Stomach (tissue), 4 donors: ENCODE measurements around the gene FBXW7.

ENCODE experiments used
- CTCF ChIP-seq, 7 experiments: fragments of 450-650 bp in 4 of 7; fragments of 200-600 bp in 3 of 7; sonication (generic) in 3 of 7; IDR thresholded peaks; one replicate each; pipeline ENCODE4 v1.5.1; 2016 to 2019; ENCODE audit warnings: antibody characterized with exemption in 7 of 7, control low read depth in 2 of 7, mild to moderate bottlenecking in 1 of 7
- EP300 ChIP-seq: sonication (generic); formaldehyde crosslinking; IDR thresholded peaks from one replicate; pipeline ENCODE4 v1.6.1; 2017; ENCODE audit warnings: antibody characterized with exemption
- POLR2A ChIP-seq, 4 donors: fragments of 450-650 bp; IDR thresholded peaks; one replicate each; pipeline ENCODE4 v1.6.1; 2016; ENCODE audit warnings: antibody characterized with exemption in 4 of 4, control low read depth in 2 of 4, mild to moderate bottlenecking in 1 of 4, moderate library complexity in 1 of 4
- POLR2AphosphoS5 ChIP-seq, 3 donors: sonication (generic); formaldehyde crosslinking; IDR thresholded peaks; one replicate each; pipeline ENCODE4 v1.6.1; 2016; ENCODE audit warnings: antibody characterized with exemption in 3 of 3

GRCh38 chr4:152352215-152352614 is 183.7 kb downstream of the FBXW7 start:
- no peak for TF ChIP-seq CTCF (IDR thresholded peaks at IDR 0.05)
- no peak for TF ChIP-seq POLR2A (IDR thresholded peaks at IDR 0.05)
- no peak for TF ChIP-seq EP300
- no peak for TF ChIP-seq POLR2AphosphoS5 (IDR thresholded peaks at IDR 0.05)
